GM12878 (cell line): ENCODE results near the gene TNFSF8.

ENCODE experiments used
- CREB1 ChIP-seq: IDR thresholded peaks from 2 replicates; pipeline ENCODE4 v1.6.1; 2012; ENCODE audit warnings: low read depth, mild to moderate bottlenecking, inconsistent platforms
- EGR1 ChIP-seq, 2 experiments: IDR thresholded peaks; 1 replicate in 1 of 2; 2 replicates in 1 of 2; pipeline ENCODE4 v1.6.1; 2011 to 2012; ENCODE audit warnings: low read depth in 2 of 2, low read length in 2 of 2, borderline replicate concordance in 1 of 2, mild to moderate bottlenecking in 1 of 2, moderate library complexity in 1 of 2
- EZH2 ChIP-seq: IDR thresholded peaks from 2 replicates; pipeline ENCODE4 v1.6.1; 2012; ENCODE audit warnings: low read depth, mild to moderate bottlenecking, control low read depth, inconsistent platforms, low read length, borderline replicate concordance; ENCODE audit not compliant: control insufficient read depth
- FOXK2 ChIP-seq: fragments of 450-650 bp; IDR thresholded peaks from 2 replicates; pipeline ENCODE4 v1.6.1; 2017; ENCODE audit warnings: mild to moderate bottlenecking, moderate library complexity
- HDGF ChIP-seq: fragments of 450-650 bp; IDR thresholded peaks from 2 replicates; pipeline ENCODE4 v1.6.1; 2016; ENCODE audit warnings: antibody characterized with exemption
- KAT2A ChIP-seq: conservative IDR thresholded peaks from 2 replicates; pipeline ENCODE4 v1.6.1; 2011; ENCODE audit warnings: low read depth, low read length; ENCODE audit not compliant: control insufficient read depth
- MTA3 ChIP-seq: IDR thresholded peaks from 2 replicates; pipeline ENCODE4 v1.6.1; 2012; ENCODE audit warnings: low read length, inconsistent platforms, borderline replicate concordance
- POLR2AphosphoS5 ChIP-seq: IDR thresholded peaks from 2 replicates; pipeline ENCODE4 v1.6.1; 2011; ENCODE audit warnings: mild to moderate bottlenecking, low read length, inconsistent platforms
- SP1 ChIP-seq: IDR thresholded peaks from one replicate; pipeline ENCODE4 v1.6.1; 2011; ENCODE audit warnings: low read depth, low read length
- TF ChIP-seq, protein P1 (sequence below), 3 experiments: IDR thresholded peaks in 2 of 3; conservative IDR thresholded peaks in 1 of 3; 2 replicates each; pipeline ENCODE4 v1.5.1; 2011; ENCODE audit warnings: low read depth in 3 of 3, low read length in 3 of 3, mild to moderate bottlenecking in 3 of 3, control low read depth in 2 of 3, moderate library complexity in 2 of 3, inconsistent platforms in 1 of 3, mixed read lengths in 1 of 3; ENCODE audit not compliant: control insufficient read depth in 2 of 3, insufficient read depth in 1 of 3; ENCODE audit errors: extremely low read depth in 1 of 3

DNA sequence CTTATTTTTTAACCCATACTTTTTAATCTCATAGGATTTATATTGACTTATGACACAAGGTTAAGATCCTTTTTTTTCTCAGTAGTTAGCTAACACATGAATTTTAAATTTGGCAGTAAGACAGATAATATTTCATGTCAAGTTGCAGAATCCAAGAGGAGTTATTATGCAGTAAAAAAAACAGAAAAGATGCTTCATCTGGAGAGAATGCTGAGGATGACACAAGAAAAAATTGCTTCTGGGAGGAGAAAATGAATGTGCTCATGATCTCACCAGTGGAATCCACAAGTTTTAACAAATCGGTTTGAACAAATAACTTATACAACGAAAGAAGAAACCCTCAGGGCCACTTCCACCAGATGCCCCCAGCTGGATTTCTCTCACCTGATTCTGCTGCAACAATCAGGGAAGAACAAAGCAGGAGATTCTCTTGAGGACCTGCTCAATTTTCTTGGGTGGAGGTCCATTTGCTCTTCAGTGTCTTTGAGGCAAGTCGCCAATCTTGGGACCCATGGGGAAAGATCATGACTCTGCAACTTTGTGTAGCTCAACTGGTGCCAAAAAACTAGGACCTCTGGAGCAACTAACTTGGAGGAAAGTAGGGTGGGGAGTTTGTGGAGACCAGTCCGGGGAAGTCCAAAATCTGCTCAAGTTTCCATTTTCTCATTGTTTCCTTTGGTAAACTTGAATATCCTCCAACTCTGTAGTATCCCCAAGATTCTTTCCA is 74.0 kb downstream of the TNFSF8 start:
- TF ChIP-seq, protein P1, sequence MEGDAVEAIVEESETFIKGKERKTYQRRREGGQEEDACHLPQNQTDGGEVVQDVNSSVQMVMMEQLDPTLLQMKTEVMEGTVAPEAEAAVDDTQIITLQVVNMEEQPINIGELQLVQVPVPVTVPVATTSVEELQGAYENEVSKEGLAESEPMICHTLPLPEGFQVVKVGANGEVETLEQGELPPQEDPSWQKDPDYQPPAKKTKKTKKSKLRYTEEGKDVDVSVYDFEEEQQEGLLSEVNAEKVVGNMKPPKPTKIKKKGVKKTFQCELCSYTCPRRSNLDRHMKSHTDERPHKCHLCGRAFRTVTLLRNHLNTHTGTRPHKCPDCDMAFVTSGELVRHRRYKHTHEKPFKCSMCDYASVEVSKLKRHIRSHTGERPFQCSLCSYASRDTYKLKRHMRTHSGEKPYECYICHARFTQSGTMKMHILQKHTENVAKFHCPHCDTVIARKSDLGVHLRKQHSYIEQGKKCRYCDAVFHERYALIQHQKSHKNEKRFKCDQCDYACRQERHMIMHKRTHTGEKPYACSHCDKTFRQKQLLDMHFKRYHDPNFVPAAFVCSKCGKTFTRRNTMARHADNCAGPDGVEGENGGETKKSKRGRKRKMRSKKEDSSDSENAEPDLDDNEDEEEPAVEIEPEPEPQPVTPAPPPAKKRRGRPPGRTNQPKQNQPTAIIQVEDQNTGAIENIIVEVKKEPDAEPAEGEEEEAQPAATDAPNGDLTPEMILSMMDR (IDR thresholded peaks at IDR 0.05 in 2 of 3, conservative IDR thresholded peaks at IDR 0.05 in 1 of 3; ENCODE audit: control insufficient read depth in 2 of 3, extremely low read depth in 1 of 3, insufficient read depth in 1 of 3, low read depth in 3 of 3, low read length in 3 of 3): no peak
- TF ChIP-seq POLR2AphosphoS5 (no peak), HDGF (no peak), CREB1 (no peak), SP1 (no peak), EGR1 (IDR thresholded peaks at IDR 0.05; ENCODE audit: borderline replicate concordance in 1 of 2, low read depth in 2 of 2, low read length in 2 of 2) (no peak), EZH2 (no peak), FOXK2 (no peak), MTA3 (no peak), KAT2A (no peak)
